Umbilical cord (tissue), 1 donor: ENCODE measurements around the gene COL9A3. TPM values are rescaled to one million over a fixed set of nuclear protein-coding genes. Genes with fewer than 3 reads are reported as not detected.

Experiments
- total RNA-seq: library from RNA; depleted of rRNA; stranded (reverse); fragments of >200 nt; gene quantifications from one replicate; pipeline ENCODE4 v1.2.3, GENCODE V29; 2014; ENCODE audit warnings: low replicate concordance; ENCODE audit not compliant: insufficient read depth

Gene COL9A3
- total RNA-seq, 1 donor from 2014 or later: 37.1 TPM

Other genes with a start within 250 kb of the COL9A3 start
- gene SLCO4A1, start 174.5 kb upstream of the COL9A3 start, total RNA-seq: 24.1 TPM
- gene NTSR1, start 108.2 kb upstream of the COL9A3 start, total RNA-seq: 1.4 TPM
- 6.3 TPM for gene MRGBP, start 20.6 kb upstream of the COL9A3 start, total RNA-seq
- 13.7 TPM for gene OGFR, start 12.2 kb upstream of the COL9A3 start, total RNA-seq
- gene TCFL5, start 44.8 kb downstream of the COL9A3 start, total RNA-seq: 21.9 TPM
- 46.9 TPM for gene DIDO1, start 109.5 kb downstream of the COL9A3 start, total RNA-seq
- gene GID8, start 121.1 kb downstream of the COL9A3 start, total RNA-seq: 31.5 TPM
- 11.1 TPM for gene SLC17A9, start 135.7 kb downstream of the COL9A3 start, total RNA-seq
- 2.6 TPM for gene BHLHE23, start 189.9 kb downstream of the COL9A3 start, total RNA-seq